GM12873 (cell line): ENCODE data around the gene SHROOM1.

Source experiments
- CTCF ChIP-seq: IDR thresholded peaks from 2 replicates; pipeline ENCODE4 v1.5.1; 2012; ENCODE audit warnings: low read depth, mild to moderate bottlenecking, moderate library complexity, low read length, control low read depth; ENCODE audit not compliant: insufficient read depth; ENCODE audit errors: missing control alignments

Gene SHROOM1

DNA sequence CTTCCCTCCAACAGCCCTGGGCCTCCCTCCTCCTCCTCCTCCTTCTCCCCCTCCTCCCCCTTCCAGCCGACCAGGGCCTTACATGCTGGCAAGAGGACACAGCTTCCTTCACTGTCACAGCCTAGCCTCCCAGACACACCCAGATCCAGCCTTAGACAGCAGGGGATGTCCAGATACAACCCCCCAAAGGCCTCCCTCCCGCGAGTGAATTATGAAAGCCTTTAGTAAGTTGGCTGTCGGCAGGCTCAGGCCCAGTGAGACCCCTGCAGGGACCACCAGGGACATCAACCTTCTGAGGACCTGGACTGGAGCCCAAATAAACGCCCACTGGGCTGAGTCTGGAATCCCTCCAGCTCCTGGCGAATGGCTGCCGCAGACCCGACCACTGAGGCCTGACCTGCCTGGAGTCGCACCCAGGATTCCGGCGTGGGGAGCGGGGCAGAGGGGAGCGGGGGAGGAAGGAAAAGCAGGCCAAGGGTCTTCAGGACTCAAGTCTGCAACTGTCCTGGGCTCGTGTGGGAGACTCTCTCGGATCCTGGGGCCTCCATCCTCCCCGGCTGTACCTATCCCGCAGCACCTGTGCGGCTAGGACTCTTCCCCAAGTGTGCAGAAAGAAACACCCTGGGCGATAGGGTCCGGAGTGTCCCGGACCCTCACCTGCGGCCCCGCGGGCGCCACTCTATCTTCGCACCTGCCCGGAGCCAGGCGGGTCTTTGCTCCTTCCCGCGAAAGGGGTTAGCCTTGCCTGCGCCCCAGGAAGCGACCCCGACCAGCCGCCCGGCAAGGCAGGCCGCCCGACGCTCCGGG lies 54.1 kb downstream of the SHROOM1 start:
- TF ChIP-seq CTCF, result no peak

GRCh38 chr5:132775476-132775961 lies 54.9 kb downstream of the SHROOM1 start:
- TF ChIP-seq CTCF, result no peak

DNA sequence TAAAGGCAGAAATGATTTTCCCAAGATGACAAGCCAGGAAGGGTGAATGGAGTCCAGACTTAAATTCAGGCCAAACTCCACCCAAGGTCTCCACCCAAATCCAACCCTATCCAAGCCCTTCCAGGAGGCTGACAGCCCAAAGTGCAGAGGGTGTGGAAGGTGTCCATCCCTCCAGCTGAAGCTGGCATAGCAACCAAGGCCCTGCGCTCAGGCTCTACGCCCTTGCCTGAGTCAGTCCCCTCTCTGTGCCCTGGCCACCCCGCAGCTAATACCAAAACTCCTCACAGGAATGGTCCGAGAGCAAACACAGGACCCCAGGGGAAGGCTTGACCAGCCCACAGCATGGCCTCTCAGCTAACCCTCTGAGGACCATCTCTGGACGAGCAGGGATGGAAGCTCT lies 55.6 kb downstream of the SHROOM1 start:
- no peak for TF ChIP-seq CTCF

DNA sequence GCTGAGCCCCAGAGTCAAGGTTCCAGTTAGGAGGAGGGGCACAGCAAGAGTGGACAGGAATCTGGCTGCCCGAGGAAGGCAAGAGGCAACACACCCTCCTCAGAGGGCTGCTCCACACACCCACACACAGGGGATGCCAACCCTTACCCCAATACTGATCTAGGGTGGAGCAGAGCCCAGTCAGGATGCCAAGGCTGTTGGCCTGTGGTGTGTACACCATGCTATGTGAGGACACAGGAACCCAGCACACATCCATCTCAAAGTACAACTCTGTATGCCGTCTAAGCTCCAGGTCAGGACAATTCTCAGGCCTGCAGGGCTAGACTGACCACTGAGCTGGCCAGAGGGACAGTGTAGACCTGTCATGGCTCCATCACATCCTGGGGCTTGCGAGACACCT lies 56.0 kb downstream of the SHROOM1 start:
- no peak for TF ChIP-seq CTCF

DNA sequence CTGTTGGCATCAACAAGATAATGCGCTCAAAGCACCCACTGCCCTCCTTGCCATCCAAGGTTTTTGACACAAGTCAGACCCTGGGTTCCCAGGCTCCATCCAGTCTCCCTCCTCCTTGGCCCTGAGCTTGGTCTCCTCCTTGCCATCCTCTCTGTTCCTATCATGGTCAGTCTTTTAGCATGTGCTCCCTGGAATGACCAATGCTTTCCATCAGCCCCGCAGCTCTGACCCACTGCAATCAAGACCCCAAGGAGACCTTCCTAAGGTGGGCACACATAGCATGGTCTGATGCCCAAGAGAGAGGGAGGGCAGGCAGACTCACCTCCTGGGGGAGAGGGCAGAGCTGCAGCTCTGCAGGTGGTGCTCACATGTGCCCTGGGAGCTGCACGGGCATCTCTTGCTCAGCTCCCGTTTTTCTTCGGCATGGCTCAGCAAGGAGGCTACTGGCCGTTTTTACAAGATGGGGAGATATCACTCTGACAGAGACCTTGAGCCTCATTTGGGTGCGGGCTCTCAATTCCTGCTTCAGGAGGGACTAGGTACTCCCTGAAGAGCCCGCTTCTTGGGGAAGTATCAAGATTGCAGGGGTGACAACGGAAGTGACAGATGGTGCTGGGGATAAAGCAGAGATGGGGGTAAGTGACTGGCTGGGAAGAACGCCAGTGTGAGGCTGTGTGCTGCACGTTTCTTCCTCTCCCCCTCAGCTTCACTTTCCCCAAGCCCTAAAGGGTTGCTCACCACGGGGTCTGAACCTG lies 56.7 kb downstream of the SHROOM1 start:
- TF ChIP-seq CTCF, result no peak

DNA sequence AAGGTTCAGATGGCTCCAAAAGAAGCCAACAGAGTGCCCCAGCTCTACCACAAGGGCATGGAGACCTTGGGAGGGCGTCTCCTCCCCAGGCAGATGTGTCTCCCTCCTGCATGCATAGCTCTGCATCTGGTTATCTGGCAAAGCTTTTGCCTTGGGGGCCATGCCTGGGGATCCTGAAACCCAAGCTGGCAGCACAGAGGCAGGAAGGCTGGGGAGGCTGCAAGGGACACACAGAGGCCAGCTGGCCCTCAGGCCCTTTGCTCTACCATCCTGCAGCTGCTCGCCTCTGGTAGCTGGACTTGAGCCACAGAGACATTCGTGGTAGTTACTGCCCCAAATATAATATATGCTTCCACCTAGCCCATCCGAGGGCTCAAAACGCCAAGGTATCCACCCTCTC lies 57.3 kb downstream of the SHROOM1 start:
- TF ChIP-seq CTCF, result no peak

DNA sequence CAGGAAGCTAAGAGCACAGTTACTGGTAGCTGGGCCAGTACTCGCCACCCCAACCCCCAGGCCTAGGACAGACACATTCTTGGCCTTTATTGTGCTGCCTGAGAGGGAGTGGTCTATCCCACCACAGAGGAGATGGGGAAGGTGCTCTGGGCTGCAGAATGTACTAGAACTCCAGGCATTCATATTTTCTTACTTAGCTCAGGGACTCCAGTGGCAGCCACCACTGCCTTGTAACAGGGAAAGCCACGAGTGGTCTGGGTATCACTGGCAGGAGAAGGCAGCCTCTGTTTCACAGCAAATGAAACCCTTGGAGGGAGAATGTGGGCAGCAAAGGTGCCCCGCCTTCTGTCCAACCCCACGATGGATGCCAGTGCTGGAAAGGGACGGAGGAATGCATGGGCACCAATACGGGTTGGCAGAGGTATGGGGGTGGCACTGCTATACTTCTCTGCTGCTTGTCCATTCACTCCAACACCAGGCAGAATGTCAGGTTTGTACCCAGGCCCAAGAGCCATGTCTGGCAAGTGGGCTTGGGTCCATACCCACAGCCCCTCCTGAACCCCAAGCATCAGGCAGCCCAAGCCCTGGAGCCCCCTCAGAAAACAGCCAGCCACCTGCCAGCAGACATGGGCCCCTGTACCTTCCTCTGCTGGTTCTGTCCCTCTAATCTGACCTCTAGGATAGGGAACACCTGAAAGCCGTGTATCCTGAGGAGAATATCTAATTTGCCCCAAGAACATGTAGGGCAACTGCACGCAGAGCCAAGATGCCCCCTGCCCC lies 58.0 kb downstream of the SHROOM1 start:
- no peak for TF ChIP-seq CTCF
